ENCODE data around the gene NYNRIN. TPM values are rescaled to one million over a fixed set of nuclear protein-coding genes. Genes with fewer than 3 reads are reported as not detected.

NYNRIN gene
- total and polyA plus RNA-seq, 2 experiments from 2014 or later: 3.1 to 20.0 TPM

- TF ChIP-seq, protein P1, sequence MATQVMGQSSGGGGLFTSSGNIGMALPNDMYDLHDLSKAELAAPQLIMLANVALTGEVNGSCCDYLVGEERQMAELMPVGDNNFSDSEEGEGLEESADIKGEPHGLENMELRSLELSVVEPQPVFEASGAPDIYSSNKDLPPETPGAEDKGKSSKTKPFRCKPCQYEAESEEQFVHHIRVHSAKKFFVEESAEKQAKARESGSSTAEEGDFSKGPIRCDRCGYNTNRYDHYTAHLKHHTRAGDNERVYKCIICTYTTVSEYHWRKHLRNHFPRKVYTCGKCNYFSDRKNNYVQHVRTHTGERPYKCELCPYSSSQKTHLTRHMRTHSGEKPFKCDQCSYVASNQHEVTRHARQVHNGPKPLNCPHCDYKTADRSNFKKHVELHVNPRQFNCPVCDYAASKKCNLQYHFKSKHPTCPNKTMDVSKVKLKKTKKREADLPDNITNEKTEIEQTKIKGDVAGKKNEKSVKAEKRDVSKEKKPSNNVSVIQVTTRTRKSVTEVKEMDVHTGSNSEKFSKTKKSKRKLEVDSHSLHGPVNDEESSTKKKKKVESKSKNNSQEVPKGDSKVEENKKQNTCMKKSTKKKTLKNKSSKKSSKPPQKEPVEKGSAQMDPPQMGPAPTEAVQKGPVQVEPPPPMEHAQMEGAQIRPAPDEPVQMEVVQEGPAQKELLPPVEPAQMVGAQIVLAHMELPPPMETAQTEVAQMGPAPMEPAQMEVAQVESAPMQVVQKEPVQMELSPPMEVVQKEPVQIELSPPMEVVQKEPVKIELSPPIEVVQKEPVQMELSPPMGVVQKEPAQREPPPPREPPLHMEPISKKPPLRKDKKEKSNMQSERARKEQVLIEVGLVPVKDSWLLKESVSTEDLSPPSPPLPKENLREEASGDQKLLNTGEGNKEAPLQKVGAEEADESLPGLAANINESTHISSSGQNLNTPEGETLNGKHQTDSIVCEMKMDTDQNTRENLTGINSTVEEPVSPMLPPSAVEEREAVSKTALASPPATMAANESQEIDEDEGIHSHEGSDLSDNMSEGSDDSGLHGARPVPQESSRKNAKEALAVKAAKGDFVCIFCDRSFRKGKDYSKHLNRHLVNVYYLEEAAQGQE (IDR thresholded peaks at IDR 0.05; ENCODE audit: unreplicated experiment): no peak
- no peak for TF ChIP-seq NANOG (IDR thresholded peaks at IDR 0.05; ENCODE audit: borderline replicate concordance)
- TF ChIP-seq JUNB (IDR thresholded peaks at IDR 0.05; ENCODE audit: unreplicated experiment): no peak
- no peak for TF ChIP-seq EZH2phosphoT487 (IDR thresholded peaks at IDR 0.05; ENCODE audit: unreplicated experiment)
These were observed 18.7 kb upstream of the NYNRIN start (continued) for GRCh38 chr14:24379907-24380730.

DNA sequence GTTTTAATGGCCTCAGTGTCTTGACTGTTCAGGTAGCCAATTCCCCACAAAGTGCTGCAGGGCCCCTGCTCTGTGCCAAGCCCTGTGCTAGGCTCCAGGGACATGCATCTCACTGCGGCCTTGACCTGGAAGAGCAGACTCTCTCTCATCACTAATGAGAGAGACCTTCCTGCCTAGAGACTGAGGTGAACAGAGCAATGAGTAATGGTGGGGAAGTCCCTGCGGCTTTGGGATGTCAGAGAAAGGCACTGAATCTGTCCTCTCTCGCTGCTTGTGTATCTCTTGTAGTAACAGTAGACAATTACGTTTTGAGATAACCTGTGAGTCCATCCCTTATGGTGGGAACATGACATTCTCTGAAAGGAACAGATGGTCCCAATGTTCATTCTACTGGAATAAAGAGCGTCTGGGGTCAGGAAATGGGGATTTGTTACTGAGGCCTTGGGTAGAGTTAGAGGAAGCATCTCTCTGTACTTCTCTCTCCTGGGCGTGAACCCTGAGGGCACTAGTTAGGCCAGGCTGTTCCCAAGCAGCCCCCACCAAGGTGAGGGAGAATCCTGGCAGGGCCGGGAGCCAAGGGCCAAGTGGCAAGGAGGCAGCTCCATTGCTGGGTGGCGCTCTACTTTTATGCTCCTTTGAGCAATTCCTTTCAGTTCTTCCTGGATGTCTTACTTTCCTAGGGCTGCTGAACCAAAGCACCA lies 17.3 kb upstream of the NYNRIN start:
- H3K4me3 ChIP-seq: no peak overlapping the region
- peaks cover 21% of the 10 kb centered on the region for H3K4me1 ChIP-seq (ENCODE audit: insufficient read depth)
- TF ChIP-seq CTCF (conservative IDR thresholded peaks at IDR 0.05; ENCODE audit: low read depth in 2 of 2) (0 out of 4 replicates have a peak, but pooled peaks of 1 of the 2 experiments have one; percentile 2), NANOG (IDR thresholded peaks at IDR 0.05; ENCODE audit: borderline replicate concordance) (no peak), POLR2AphosphoS5 (IDR thresholded peaks at IDR 0.05; ENCODE audit: low read depth) (no peak), CREB1 (CRISPR knock-in tag; IDR thresholded peaks at IDR 0.05; ENCODE audit: low read depth) (no peak), ZNF114 (CRISPR knock-in tag; IDR thresholded peaks at IDR 0.05) (no peak)
- TF ChIP-seq, protein P1 (IDR thresholded peaks at IDR 0.05; ENCODE audit: unreplicated experiment): no peak
- H3K79me2 ChIP-seq (replicated peaks; ENCODE audit: insufficient read depth): no peaks in the 10 kb centered on the region
- no peaks in the 10 kb centered on the region for H3K9me2 ChIP-seq (ENCODE audit: insufficient read depth)
- Mint-ChIP-seq H3K4me3 (no peak overlapping the region), H3K36me3 (ENCODE audit: low read depth) (no peaks in the 10 kb centered on the region; the same call in 2 of the 3 replicates), H3K27ac (no peak overlapping the region), H3K4me1 (peaks cover 31% of the 10 kb centered on the region), H3K9me3 (no peaks in the 10 kb centered on the region), H3K27me3 (ENCODE audit: insufficient read depth, low read depth, poor library complexity) (peaks cover 14% of the 10 kb centered on the region)
- H3K36me3 ChIP-seq (ENCODE audit: insufficient read depth): no peaks in the 10 kb centered on the region
- no peak for ATAC-seq
- H3K27me3 ChIP-seq (ENCODE audit: insufficient read depth): no peaks in the 10 kb centered on the region
- DNase-seq (ENCODE audit: low spot score): no peak
- H3F3A ChIP-seq (replicated peaks; ENCODE audit: low read depth): 0 out of 2 replicates have a peak, but pooled peaks cover 2% of the 10 kb centered on the region
- no peak overlapping the region for H3K4me2 ChIP-seq
- H3K27ac ChIP-seq (ENCODE audit: low read depth): no peak overlapping the region
- no peaks in the 10 kb centered on the region for H4K20me1 ChIP-seq (replicated peaks; ENCODE audit: insufficient read depth)
- no peak overlapping the region for H2AFZ ChIP-seq

Data from GM23338 (cell line).